Endothelial cell of umbilical vein (primary cell): Measurements from ENCODE around the gene HOXB6. TPM values are rescaled to one million over a fixed set of nuclear protein-coding genes. Genes with fewer than 3 reads are reported as not detected.

Experiments used
- BruUV-seq: library from RNA; stranded (reverse); fragments of 400-500 nt; replicated peaks from 2 replicates; lab custom pipeline; 2021; lab: Mats Ljungman, UMichigan
- CTCF ChIA-PET: fragments of 300-600, 350-600 bp; sonication (Branson Sonifier 250); formaldehyde crosslinking; loops from one replicate; lab custom pipeline; 2021; ENCODE audit warnings: antibody characterized with exemption, inconsistent platforms; lab: Charles Lee
- POLR2A ChIA-PET: fragments of 300-600, 350-600 bp; sonication (Branson Sonifier 250); formaldehyde crosslinking; loops from one replicate; lab custom pipeline; 2021; ENCODE audit warnings: antibody characterized with exemption, inconsistent platforms; lab: Charles Lee
- DNase-seq: peaks from one replicate; pipeline ENCODE4 v3.0.0-alpha.2; 2011; ENCODE audit warnings: low read depth, low spot score
- FAIRE-seq: peaks from 2 replicates; lab custom pipeline; 2011; peaks lifted over from hg19 to GRCh38; lab: Jason Lieb, UNC
- H2AFZ ChIP-seq: 2 replicates; pipeline ENCODE4 v1.6.0; 2012; ENCODE audit warnings: low read depth, low read length, control low read depth, inconsistent platforms
- H3K27ac ChIP-seq: 2 replicates; pipeline ENCODE4 v1.5.1; 2011; ENCODE audit warnings: low read depth, mild to moderate bottlenecking, control low read depth, low read length, moderate library complexity; ENCODE audit not compliant: insufficient read depth
- H3K27me3 ChIP-seq, 2 experiments: 2 replicates each; pipeline versions ENCODE4 v1.6.0 to v1.6.1; 2011; ENCODE audit warnings: low read length in 2 of 2, mixed read lengths in 1 of 2; ENCODE audit not compliant: control insufficient read depth in 2 of 2, insufficient read depth in 2 of 2
- H3K36me3 ChIP-seq, 2 experiments: 2 replicates in 1 of 2; 3 replicates in 1 of 2; pipeline ENCODE4 v1.5.1; 2011; ENCODE audit warnings: low read length in 2 of 2, mild to moderate bottlenecking in 1 of 2, moderate library complexity in 1 of 2; ENCODE audit not compliant: control insufficient read depth in 2 of 2, insufficient read depth in 2 of 2; ENCODE audit errors: extremely low read depth in 1 of 2
- H3K4me1 ChIP-seq: 3 replicates; pipeline ENCODE4 v1.5.1; 2011; ENCODE audit warnings: mild to moderate bottlenecking, low read length; ENCODE audit not compliant: control insufficient read depth, insufficient read depth; ENCODE audit errors: extremely low read depth
- H3K4me2 ChIP-seq: 2 replicates; pipeline ENCODE4 v1.6.1; 2011; ENCODE audit warnings: low read length, control low read depth, mixed read lengths; ENCODE audit not compliant: insufficient read depth
- H3K4me3 ChIP-seq, 3 experiments: fragments of 200-600 bp in 1 of 3; sonication (generic), shearing (Covaris generic) in 1 of 3; replicated peaks in 1 of 3; 2 replicates each; pipeline ENCODE4 v1.5.1; 2011 to 2016; ENCODE audit warnings: control low read depth in 3 of 3, low read length in 3 of 3, mild to moderate bottlenecking in 2 of 3, inconsistent platforms in 1 of 3, low read depth in 1 of 3, moderate library complexity in 1 of 3; ENCODE audit not compliant: insufficient read depth in 1 of 3
- H3K79me2 ChIP-seq: 2 replicates; pipeline ENCODE4 v1.6.0; 2012; ENCODE audit warnings: low read length, inconsistent platforms; ENCODE audit not compliant: control insufficient read depth, insufficient read depth
- H3K9ac ChIP-seq: replicated peaks from 2 replicates; pipeline ENCODE3; 2011; ENCODE audit warnings: low read length, control low read depth; ENCODE audit not compliant: insufficient read depth; ENCODE audit errors: extremely low read depth
- H3K9me1 ChIP-seq: replicated peaks from 3 replicates; pipeline ENCODE4 v1.6.0; 2011; ENCODE audit warnings: mild to moderate bottlenecking, low read length; ENCODE audit not compliant: control insufficient read depth, insufficient read depth; ENCODE audit errors: extremely low read depth
- H3K9me3 ChIP-seq: replicated peaks from 2 replicates; pipeline ENCODE4 v1.5.1; 2012; ENCODE audit warnings: low read length, inconsistent platforms; ENCODE audit not compliant: control insufficient read depth, insufficient read depth
- H4K20me1 ChIP-seq: replicated peaks from 2 replicates; pipeline ENCODE3; 2011; ENCODE audit warnings: mild to moderate bottlenecking, low read length; ENCODE audit not compliant: control insufficient read depth, insufficient read depth; ENCODE audit errors: extremely low read depth
- CTCF ChIP-seq, 2 donors: IDR thresholded peaks; 1 replicate in 1 of 2; 2 replicates in 1 of 2; pipeline ENCODE4 v1.5.1; 2011; ENCODE audit warnings: low read length in 2 of 2, mild to moderate bottlenecking in 2 of 2, moderate library complexity in 2 of 2, control low read depth in 1 of 2, inconsistent platforms in 1 of 2, low read depth in 1 of 2; ENCODE audit not compliant: insufficient read depth in 1 of 2; ENCODE audit errors: extremely low read depth in 1 of 2
- EZH2 ChIP-seq: IDR thresholded peaks from 2 replicates; pipeline ENCODE4 v1.6.1; 2012; ENCODE audit warnings: borderline replicate concordance, low read depth, mild to moderate bottlenecking, moderate library complexity, low read length, inconsistent platforms; ENCODE audit not compliant: severe bottlenecking
- FOS ChIP-seq: IDR thresholded peaks from 2 replicates; pipeline ENCODE4 v1.6.1; 2011; ENCODE audit warnings: mild to moderate bottlenecking, low read length, moderate library complexity, borderline replicate concordance; ENCODE audit not compliant: insufficient read depth
- GATA2 ChIP-seq: IDR thresholded peaks from 2 replicates; pipeline ENCODE4 v1.7.0; 2011; ENCODE audit warnings: low read depth, mild to moderate bottlenecking, moderate library complexity, mixed read lengths, low read length; ENCODE audit not compliant: insufficient read length, insufficient read depth
- JUN ChIP-seq: IDR thresholded peaks from 2 replicates; pipeline ENCODE4 v1.6.1; 2011; ENCODE audit warnings: borderline replicate concordance, low read depth; ENCODE audit not compliant: insufficient read length, insufficient read depth
- MAX ChIP-seq: IDR thresholded peaks from 2 replicates; pipeline ENCODE4 v1.6.1; 2011; ENCODE audit not compliant: insufficient read depth, insufficient read length
- MYC ChIP-seq: IDR thresholded peaks from one replicate; pipeline ENCODE4 v1.6.1; 2011; ENCODE audit warnings: mild to moderate bottlenecking, low read depth, low read length
- POLR2A ChIP-seq: IDR thresholded peaks from 2 replicates; pipeline ENCODE4 v1.6.1; 2012; ENCODE audit warnings: low read depth, mild to moderate bottlenecking, control low read depth, low read length
- POLR2AphosphoS5 ChIP-seq: IDR thresholded peaks from 2 replicates; pipeline ENCODE4 v1.6.1; 2012; ENCODE audit warnings: low read depth, mild to moderate bottlenecking, control low read depth, low read length, moderate library complexity; ENCODE audit not compliant: insufficient read depth
- dilution Hi-C: fragments of 300-500 bp; cut with MboI; formaldehyde crosslinking; loops from one replicate; pipeline ENCODE4 v1.15.0; 2019; ENCODE audit warnings: low sequenced_read_pairs; ENCODE audit not compliant: extremely low pct_ligation_motif_present
- intact Hi-C: fragments of 100-400 bp; cut with micrococcal nuclease; formaldehyde crosslinking; loops from one replicate; pipeline ENCODE4 v1.10.0; 2022
- polyA plus RNA-seq, 4 experiments: library from polyadenylated mRNA; depleted of rRNA in 3 of 4; stranded (reverse) in 3 of 4; unstranded in 1 of 4; fragments of >200 nt; gene quantifications; 2 replicates each; pipeline versions ENCODE4 v1.2.1 to v1.2.3, GENCODE V29; 2011 to 2012; ENCODE audit warnings: missing spikeins in 1 of 4
- total RNA-seq: library from RNA; stranded (reverse); gene quantifications from 2 replicates; pipeline ENCODE4 v1.2.3, GENCODE V29; 2021

HOXB6 gene
- total and polyA plus RNA-seq, 2 donors (not counting 3 experiments of a cell fraction or from before 2014, with no cell fraction given) = 8.8 to 24.0 TPM

- peak within 1 kb of the TSS; percentile 82 for H3K4me2 ChIP-seq
- H3K9ac ChIP-seq = no peak within 1 kb of the TSS
- FAIRE-seq (peak; percentile 43), DNase-seq (no peak)
- no peaks in the 10 kb centered on the region for H3K9me3 ChIP-seq
- ChIA-PET CTCF (interaction anchor here (0.8 to 4.9 kb wide), 15 partner anchors 8 to 463 kb away, joined by 3 to 26 read pairs (median 6); partner anchors contain the start of gene HOXB9), POLR2A (interaction anchor here (1.2 kb wide), 1 partner anchor 11 kb away, joined by 7 read pairs; the partner anchor contains the start of gene HOXB6)
- H3K4me1 ChIP-seq = peaks cover 37% of the 10 kb centered on the region
- H3K4me3 ChIP-seq = peak within 1 kb of the TSS; percentile 46 to 52 (median 52)
- no peaks in the 10 kb centered on the region for H4K20me1 ChIP-seq
- no peaks in the 10 kb centered on the region for H3K36me3 ChIP-seq
- BruUV-seq = no TSS peak
- H3K9me1 ChIP-seq = no peaks in the 10 kb centered on the region
- dilution Hi-C loops (no loop called here), intact Hi-C loops (loop anchor here (5.0 kb wide), 2 partner anchors 463 to 478 kb away; no protein-coding TSS in a partner anchor)
- no peak for TF ChIP-seq POLR2A
- no peak for TF ChIP-seq FOS
- TF ChIP-seq MAX = no peak
- TF ChIP-seq GATA2 = no peak
- TF ChIP-seq POLR2AphosphoS5 = no peak
- no peak for TF ChIP-seq CTCF (IDR thresholded peaks at IDR 0.05; ENCODE audit: extremely low read depth in 1 of 2, insufficient read depth in 1 of 2, low read depth in 1 of 2, low read length in 2 of 2)
- no peak for TF ChIP-seq MYC
- no peak for TF ChIP-seq EZH2
- TF ChIP-seq JUN = no peak
- peak within 1 kb of the TSS; percentile 90 for H2AFZ ChIP-seq
- H3K79me2 ChIP-seq = peaks cover 9% of the 10 kb centered on the region
- no peak within 1 kb of the TSS for H3K27ac ChIP-seq
- peaks cover 38 to 49% of the 10 kb centered on the region in 2 experiments for H3K27me3 ChIP-seq
These were observed 10.5 kb upstream of the HOXB6 start, which contains the start of gene HOXB8 for GRCh38 chr17:48615047-48615962. TSS of gene HOXB8 (minus strand) at chr17:48615292. CDS start at chr17:48614704, 588 bp downstream.
